NCI-H2171 treated with DMSO at 0.1 percent for 48 hours (cell line): ENCODE measurements around the gene RBMS3.

Experiments
- DNase-seq: peaks from one replicate; lab custom pipeline; 2025; lab: John Stamatoyannopoulos, UW

Gene RBMS3

DNA sequence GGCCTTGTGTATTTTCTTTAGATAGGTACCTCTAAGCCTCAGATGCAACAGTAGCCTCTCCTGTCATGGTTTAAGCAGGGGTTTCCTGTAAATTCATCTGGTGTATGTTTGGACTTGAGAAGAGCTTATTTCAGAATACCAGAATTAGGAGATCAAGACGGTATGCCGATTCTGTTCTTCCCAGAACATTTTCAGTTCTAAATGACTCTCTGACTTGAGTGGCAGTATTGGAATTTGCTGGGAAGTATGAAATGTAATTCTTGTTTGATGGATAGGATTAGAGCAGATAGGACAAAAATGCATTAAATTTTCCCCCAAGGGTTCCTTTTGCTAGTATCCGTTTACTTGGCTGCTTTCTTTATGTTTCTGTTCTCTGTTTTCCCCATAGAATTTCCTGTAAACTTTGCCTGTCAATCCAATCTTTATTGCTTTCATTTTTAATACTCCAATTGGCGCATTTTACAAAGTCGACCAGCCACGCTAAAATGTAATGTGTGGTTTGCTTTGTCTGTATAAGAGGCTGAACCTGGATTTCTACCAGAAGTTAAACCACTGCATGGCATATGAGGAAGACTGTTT is 612.2 kb downstream of the RBMS3 start:
- DNase-seq = no peak

DNA sequence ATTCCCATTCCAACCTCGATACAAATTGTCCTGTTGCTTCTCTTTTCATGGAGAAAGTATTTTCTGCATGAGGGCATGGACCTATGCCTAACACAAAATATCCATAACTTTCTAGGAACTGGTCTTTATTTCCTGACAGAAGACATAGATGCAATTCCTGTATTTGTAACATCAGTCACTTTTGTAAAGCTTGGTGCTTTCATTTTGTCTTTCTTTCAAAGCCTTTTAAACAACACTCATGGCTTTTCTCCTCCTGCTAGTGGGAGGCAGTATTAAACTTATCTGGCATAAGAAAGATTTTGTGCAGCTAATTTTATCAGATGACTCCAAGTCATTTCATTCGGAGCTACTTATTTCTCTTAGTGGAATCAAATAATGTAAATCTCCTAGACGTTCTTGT is 616.0 kb downstream of the RBMS3 start:
- DNase-seq = no peak

DNA sequence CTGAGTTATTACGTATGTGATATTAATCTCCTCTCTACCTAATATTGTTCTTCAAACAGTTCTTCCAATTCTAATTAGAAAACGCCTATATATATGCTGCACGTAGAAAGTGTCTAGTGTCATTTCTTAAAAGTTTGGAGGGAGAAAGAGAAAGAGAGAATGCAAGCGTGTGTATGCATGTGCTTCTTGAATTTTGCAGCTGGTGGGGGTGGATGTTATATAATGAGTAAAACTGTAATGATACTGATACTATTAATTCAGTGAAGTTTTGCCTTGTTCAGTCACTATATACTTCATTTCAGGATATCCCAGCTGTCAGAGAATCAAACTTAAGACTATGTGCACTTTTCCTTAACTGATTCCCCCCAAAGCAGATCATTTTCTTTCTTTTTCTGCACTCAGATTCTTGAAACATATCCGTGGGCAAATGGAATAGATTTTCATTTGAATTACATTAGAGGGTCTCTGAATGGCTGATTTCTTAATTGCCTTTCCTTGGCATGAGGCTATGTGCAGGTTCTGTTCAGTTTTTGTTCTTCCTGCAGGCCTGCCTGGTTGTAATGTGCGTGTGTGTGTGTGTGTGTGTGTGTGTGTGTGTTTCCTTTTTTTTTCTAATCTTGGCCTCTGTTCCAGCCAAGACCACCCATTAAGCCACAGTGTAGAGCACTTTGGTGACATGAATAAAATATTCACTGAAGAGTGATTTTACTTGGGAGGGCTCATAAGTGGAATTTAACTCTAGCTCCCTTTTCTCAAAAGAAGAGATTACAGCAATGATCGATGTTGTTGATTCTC is 617.5 kb downstream of the RBMS3 start:
- DNase-seq = no peak

DNA sequence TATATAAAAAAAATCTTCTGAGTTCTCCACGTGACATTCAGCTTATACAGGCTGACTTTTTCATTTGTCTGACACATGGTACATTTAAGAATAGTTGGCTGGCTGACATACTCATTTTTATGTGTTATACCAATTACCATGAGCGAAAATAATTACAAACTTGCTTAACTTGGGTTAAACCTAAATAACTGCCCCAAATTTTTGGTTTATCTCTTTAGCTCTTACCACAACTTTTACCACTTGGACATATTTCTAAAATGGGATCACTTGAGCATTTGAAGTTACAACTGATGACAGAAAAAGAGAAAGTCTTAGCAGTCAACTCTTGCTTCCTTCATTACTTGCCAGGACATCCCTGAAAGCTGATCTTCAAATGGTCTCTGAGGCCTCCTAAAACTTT is 618.1 kb downstream of the RBMS3 start:
- DNase-seq = no peak

DNA sequence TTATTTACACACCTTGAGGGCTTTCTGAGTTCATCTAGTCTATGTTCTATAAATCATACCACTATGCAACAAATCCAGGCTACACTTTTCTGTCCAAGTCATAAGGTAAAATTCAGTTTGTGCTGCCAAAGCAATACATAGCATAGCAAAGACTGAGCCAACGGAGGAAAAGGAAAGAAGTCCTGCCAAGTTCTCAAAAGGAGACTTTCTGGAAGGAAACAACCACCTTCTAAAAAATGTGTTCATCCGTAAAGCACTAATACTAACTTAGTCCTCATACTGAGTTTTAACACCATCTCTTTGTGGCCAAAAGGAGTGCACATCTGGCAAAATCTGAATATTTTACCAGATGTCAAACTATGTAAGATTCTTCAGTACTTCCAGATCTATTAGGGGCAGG is 620.2 kb downstream of the RBMS3 start:
- no peak for DNase-seq

DNA sequence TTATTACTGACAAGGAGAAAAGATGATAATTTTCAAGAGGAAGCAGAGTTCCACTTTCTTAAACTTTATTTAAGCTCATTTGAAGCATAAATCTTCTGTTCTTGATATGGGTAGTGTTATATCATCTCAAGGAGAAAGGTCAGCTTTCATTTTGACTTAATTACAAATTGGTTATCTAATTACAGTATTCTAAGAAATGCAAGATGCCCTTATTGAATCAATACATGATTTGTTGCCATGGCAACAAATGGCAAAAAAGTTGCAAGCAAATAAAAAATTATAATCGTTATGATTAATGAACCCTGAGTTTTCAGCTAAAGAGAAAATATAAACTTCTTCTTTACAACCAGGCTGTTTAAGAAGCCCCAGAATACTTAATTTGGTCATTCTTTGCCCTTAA is 622.7 kb downstream of the RBMS3 start:
- DNase-seq = no peak

DNA sequence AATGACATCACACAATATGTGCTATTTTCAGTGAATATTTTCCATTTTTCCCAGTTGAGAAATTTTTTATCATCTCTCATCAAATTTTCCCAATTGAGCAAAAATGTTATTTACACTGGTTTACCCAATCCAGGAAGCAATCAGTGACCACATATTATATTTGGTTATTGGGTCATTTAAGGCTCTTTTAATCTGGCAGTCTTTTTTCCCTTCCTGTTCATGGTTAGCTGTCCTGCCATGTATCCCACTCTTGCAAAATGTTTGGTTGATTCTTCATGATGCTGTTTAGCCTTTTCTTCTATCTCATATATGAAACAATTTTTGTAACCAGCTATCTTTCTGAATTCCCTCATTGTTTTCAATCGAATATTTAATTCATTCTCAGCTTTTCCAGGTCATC is 626.0 kb downstream of the RBMS3 start:
- no peak for DNase-seq

DNA sequence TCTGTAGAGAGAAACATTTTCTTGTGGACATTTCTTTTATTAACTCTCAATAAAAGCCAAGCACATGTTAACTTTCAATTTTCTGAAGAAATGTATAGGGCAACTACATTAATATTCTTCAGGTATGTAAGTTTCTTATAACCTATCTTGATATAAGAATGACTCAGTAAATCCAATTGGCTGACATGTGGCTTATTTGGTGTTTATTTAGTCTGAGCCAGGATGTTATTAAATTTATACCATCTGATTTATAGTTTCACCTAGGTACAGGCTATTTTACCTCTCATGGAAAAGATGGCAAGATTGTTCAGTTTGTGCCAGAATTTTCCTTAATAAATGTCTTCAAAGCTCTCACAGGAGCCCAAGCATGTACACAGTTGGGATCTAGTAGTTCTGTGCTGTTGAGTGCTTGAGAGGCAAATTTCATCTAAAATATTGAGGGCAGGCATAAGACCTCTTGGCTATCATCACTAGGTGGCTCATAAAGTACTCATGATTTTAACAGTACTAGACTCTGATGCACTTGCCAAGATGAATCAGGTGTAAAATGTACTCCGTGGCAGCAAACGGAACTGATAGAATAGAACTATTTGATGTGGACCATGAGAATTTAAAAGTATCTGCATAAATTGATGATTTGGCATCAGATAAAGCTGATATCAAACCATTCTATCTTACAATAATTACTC is 631.9 kb downstream of the RBMS3 start:
- no peak for DNase-seq

DNA sequence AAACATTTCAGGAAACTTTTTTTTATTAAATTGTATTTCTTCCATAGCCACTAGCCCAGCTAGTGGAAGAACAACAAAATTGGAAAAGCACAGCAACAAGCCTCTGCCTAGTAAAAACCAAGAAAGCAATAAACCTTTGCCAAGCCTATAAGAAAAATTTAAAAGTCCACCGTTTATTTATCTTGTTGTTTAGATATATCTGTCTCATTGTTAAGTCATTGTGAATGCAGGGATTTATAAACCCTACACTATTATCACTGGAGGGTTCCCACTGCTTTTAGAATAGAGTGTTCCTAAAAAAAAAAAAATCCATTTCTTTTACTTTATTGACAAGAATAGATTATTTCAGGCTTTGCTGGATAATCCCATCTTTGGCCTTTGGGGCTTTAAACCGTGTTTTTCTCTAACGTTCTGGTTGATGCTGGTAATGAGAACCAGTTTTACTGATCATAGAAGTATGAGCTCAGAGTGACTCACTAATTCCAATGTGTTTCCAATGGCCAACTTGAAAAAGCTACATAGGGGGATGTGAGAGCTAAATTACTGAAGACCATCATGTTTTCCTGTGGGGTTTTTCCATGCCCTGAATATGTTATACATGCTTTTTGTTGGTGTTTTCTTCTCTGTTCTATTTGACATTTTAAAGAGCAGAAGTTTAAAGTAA is 634.1 kb downstream of the RBMS3 start:
- no peak for DNase-seq

DNA sequence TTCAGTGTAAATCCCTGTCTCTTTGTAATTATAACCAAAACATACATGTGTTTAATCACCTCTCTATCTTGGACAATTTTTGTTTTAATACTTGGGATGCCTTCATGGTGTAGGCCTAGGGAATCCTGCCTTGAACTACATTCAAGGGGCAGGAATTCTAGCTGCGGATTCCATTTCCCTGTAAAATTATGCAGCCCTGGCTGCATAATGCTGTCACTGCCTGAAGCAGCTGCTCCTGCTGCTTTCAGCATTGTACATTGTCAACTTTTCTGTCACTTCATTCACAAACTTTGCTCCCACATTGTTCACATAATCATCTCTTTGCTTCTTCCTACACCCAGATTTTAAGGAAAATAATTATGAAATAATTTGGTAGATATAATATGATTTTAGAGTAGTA is 638.7 kb downstream of the RBMS3 start:
- DNase-seq = no peak

DNA sequence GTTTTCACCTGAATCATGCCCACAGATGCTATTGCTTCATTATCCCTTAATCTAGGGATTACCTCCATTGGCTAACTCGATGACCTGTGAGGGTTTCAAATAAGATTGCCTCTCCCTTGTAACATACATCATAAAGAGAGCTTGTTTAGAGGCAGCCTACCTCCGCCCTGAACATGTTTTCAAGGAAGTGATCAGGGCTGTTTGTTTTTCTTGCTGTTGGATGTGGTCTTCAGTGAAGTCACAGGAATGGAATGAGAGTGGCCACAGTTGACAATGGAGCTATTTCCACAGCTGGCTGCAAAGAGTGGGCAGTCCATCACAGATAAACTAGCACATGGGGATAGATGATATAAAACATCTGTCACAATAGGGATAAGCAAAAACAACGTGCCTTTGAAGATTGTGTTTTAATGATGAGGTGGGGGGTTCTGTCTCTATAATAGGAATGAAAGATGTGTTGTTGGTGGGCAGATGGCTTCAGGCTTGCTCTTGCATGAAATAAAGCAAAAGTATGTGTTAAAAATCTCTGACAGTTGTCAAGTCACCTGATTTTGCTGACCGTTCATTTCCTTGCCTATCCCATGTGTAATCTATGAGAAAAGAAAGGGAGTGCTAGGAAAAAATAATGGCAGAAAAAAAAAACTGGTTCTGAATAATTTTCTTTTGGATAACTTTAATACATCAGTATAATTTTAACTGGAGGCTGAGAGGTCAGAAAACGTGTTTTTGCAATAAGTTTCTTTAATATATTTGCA is 642.3 kb downstream of the RBMS3 start:
- no peak for DNase-seq

DNA sequence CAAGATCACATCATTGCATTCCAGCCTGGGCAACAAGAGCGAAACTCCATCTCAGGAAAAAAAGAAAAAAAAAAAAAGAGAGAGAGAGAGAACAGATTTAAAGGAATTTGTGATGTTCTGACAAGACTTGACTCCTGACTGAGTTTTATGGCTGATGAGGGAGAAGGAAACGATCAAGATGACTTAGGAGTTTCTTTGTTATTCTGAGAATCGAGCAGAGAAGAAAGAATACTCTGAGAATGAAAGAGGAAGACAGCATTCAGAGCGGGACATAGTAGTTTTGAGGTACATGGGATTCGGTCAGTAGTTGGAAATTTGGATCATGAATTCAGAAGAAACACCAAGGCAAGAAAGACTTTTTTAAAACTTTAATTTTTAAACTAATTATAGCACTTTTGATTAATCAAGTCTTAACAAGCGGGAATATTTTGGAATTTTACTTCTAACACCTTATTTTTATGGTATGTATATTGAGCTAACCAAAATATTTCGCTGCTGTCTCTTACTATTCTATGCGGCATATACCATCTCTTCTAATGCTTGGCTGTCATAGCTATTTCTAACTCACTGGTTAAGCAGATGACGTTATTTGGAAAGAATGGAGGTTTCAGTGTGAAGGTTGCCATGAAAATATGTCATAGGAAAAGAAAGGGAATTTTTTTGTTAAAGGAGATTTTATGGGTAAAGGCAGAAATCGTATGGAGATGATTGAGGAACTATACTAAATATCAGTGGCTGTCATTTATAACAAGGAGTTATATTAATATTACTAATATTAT is 644.1 kb downstream of the RBMS3 start:
- DNase-seq = no peak

DNA sequence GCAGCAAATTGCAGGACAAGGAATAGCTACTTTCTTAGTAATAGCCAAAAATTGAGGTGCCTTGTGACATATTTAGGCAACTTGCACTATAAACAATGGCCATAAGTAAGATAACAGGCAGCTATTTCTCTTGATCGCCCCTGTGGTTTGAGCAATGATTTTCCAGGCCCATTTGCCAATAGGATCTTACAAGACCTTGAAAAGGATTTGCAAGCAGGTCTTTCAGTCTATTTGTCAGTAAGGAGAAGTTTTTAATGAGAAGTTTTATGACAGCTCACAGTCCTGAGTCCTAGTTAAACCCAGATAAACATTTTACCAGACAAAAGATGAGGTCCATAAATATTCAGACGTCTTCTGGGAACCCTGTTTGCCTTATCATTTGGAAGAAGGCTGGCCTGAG is 645.5 kb downstream of the RBMS3 start:
- no peak for DNase-seq

DNA sequence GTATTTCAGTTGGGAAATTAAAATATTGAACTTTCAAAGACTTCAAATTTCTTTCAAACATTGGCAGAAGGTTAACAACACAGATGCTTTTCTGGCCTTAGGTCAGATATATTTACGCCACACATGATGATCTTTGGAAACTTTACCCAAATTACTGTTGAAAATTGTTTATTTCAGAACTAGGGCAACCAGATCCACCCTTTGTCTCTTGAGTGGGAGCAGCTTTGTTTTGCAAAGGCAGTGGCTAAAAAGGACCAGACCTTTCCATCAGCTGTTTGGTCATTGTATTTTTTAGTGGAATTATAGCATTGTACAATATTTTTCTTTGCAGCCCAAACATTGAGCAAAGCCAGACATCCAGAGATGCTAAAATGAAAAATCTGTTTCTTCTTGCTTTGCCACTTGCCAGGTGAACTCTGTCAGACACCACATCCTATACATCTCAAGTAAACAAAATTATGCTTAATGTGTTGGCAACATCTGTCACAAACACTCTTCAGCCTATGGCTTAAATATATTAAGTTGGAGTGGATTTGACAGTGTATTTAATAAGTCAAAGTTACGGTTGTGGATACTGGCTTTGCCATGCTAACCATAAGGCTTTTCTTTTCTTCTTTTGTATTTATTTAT is 651.9 kb downstream of the RBMS3 start:
- no peak for DNase-seq

DNA sequence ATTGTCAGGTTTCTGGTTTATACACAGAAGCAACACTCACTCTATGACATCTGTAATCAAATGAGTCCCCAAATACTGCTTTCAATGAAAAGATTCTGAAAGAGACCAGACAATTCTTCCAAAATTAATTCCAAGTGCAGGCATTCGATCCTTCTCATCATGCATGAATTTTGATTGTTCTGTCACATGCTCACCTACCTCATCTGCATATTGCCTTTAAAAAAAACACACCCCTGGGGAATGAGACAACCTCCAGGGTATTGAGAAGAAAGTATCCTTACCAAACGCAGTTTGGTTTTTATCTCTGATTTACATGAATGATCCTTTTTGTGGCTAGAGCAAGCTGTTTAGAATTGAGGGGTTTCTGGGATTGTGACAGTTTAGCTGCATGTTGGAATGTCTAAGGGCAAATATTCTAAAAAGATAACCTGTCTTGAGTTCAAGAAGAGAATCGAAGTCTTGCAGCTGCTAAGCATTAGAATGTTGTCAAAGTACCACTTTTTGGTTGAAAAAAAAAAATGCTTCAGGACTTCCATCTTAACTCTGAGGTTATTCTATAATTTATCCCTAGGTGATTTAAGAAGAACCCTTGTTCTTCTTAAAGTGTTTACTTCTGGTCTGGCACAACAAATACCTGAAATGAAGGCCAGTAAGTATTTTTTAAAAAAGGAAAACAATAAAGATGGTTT is 653.1 kb downstream of the RBMS3 start:
- DNase-seq = no peak

DNA sequence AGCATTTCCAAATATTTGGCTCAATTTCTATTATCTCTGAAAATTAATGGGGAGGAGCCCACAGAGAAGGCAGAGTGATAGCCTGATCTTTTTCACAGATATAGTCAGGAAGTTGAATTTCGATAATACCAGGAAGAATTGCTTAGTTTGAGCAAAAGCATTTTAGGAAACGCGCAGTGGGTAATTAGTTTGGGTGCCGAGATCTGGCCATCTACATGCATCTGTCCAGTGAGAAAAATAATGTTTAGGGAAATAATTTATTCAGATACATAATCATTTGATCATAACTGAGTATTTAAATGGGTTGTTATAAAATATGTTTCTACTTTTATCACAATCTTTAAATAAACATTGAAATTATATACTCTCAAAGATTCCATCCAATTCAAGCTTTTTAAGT is 653.9 kb downstream of the RBMS3 start:
- no peak for DNase-seq

DNA sequence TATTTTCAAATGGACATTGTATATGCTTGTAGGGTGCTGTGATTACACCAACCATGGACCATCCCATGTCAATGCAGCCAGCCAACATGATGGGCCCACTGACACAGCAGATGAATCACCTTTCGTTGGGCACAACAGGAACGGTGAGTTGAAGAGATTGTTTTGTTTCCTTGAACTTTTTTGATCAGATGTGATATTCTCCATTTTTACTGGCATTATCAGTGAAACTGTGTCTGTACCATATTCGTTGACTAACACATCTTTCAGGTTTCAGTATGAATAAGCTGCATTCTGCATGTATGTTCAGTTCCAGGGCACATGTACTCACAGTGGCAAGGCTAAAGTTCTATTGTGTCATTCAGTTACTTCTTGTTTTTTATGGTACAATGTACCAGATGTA is 655.2 kb downstream of the RBMS3 start:
- DNase-seq = no peak

DNA sequence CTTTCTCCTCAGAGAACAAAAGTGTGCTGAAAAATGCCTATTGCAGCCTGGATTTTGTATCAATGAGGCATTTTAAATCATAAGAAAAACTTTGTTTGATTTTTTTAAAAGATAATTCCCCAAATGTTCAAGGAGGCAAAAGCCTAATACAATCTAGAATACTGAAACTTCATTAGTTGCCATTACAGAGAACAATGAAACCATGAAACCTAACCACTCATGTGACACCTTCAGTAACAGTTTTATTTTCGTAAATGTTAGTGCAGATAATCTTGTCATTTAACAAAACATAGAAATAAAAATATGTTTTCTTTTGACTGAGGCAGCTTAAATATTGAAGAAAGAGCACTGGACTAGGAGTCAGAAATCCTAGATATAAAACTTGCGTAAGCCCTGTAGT is 655.9 kb downstream of the RBMS3 start:
- no peak for DNase-seq

DNA sequence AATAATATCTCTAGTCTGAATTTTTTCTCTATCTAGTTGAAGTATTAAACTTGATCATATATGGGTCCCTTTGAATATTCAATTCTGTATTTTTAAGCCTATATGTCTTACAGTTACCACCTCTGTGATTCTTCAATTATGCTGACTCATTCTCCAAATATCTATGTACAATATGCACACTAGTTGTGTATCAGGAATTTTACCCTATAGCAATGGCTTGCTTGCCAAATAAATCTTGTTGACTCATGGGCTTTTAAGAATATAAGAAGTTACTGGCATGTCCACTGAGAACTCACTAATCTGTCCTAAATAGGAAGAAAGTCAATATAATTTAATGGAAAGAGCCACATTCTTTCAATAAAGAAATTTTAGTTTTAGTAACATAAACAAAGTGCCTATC is 656.3 kb downstream of the RBMS3 start:
- no peak for DNase-seq

DNA sequence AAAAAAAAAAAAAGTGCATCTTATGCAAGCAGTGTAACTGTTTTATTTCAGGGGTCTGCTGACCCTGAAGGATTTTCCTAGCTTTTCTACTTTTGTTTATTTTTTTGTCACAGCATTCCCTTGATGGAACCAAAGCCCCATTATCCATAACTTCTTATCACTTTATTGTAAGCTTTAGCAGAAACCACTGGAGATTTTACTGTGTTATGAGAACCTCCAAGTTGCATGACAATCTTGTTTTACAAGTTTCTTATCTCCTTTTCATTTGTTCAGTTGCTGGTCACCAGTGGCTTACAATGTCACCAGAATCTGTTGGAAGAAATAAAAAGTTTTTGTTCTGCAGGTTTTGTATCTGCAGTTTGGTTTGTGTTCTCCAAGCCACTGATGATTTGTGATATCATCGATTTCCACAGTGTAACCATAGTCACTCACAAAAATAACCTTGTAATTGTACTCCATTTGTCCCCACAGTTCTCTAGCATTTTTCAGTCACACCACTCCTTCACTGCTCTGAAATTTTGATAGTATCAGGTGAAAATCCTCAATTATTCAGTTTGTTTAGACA is 660.0 kb downstream of the RBMS3 start:
- DNase-seq = no peak
